ENCODE data around the gene PRR18. TPM values are rescaled to one million over a fixed set of nuclear protein-coding genes. Genes with fewer than 3 reads are reported as not detected.

Gene PRR18
- total RNA-seq, 1 donor from 2014 or later, result 0.14 TPM

GRCh38 chr6:166341977-166342348 lies 33.8 kb upstream of the PRR18 start:
- Histone ChIP-seq H3K4me2 (ENCODE audit: low read length) (peak overlapping the region; percentile 99), H3K9ac (ENCODE audit: low read length) (peak overlapping the region; percentile 98), H3K9me3 (ENCODE audit: insufficient read depth, low read depth, low read length) (no peaks in the 10 kb centered on the region), H3K4me1 (ENCODE audit: insufficient read depth, low read length) (peaks cover 13% of the 10 kb centered on the region), H3K79me2 (ENCODE audit: insufficient read depth, low read length) (peaks cover 60% of the 10 kb centered on the region), H3K4me3 (ENCODE audit: insufficient read depth, low read depth, low read length) (peak overlapping the region; percentile 97), H3K27me3 (ENCODE audit: insufficient read depth, low read length) (no peaks in the 10 kb centered on the region), H3K36me3 (ENCODE audit: insufficient read depth, low read length) (peaks cover 5% of the 10 kb centered on the region), H3K27ac (ENCODE audit: low read depth, low read length) (peak overlapping the region; percentile 96), H2AFZ (ENCODE audit: low read depth, low read length) (peak overlapping the region; percentile 100), H4K20me1 (ENCODE audit: insufficient read depth, low read length) (peaks cover 48% of the 10 kb centered on the region)
- peak overlapping the region; percentile 95 for H3K4me3 Mint-ChIP-seq (ENCODE audit: unreplicated experiment)
- peaks cover 18% of the 10 kb centered on the region for H3K4me1 Mint-ChIP-seq (ENCODE audit: low read depth, unreplicated experiment)
- H3K36me3 Mint-ChIP-seq (ENCODE audit: low read depth, unreplicated experiment), result peaks cover 3% of the 10 kb centered on the region
- no peak for TF ChIP-seq EZH2 (IDR thresholded peaks at IDR 0.05; ENCODE audit: insufficient read depth, low read length)
- TF ChIP-seq CTCF (IDR thresholded peaks at IDR 0.05; ENCODE audit: insufficient read depth, low read depth, low read length), result no peak
- peaks cover 5% of the 10 kb centered on the region for H3K9me3 Mint-ChIP-seq (ENCODE audit: unreplicated experiment)
- H3K27me3 Mint-ChIP-seq (ENCODE audit: low read depth, unreplicated experiment), result no peaks in the 10 kb centered on the region
- H3K27ac Mint-ChIP-seq (ENCODE audit: unreplicated experiment), result peak overlapping the region; percentile 94
- FAIRE-seq (no peak), DNase-seq (ENCODE audit: low read depth) (no peak)

GRCh38 chr6:166341464-166341863 lies 33.3 kb upstream of the PRR18 start:
- H3K4me1 Mint-ChIP-seq (ENCODE audit: low read depth, unreplicated experiment), result peaks cover 17% of the 10 kb centered on the region
- H3K36me3 Mint-ChIP-seq (ENCODE audit: low read depth, unreplicated experiment), result peaks cover 3% of the 10 kb centered on the region
- FAIRE-seq, result no peak

More at GRCh38 chr6:166341464-166341863, 33.3 kb upstream of the PRR18 start:
- Histone ChIP-seq H3K27me3 (ENCODE audit: insufficient read depth, low read length) (no peaks in the 10 kb centered on the region), H3K4me1 (ENCODE audit: insufficient read depth, low read length) (peaks cover 13% of the 10 kb centered on the region), H3K4me3 (ENCODE audit: insufficient read depth, low read depth, low read length) (peak overlapping the region; percentile 97), H3K9ac (ENCODE audit: low read length) (peak overlapping the region; percentile 98), H3K9me3 (ENCODE audit: insufficient read depth, low read depth, low read length) (no peaks in the 10 kb centered on the region), H3K27ac (ENCODE audit: low read depth, low read length) (no peak overlapping the region), H3K79me2 (ENCODE audit: insufficient read depth, low read length) (peaks cover 65% of the 10 kb centered on the region), H4K20me1 (ENCODE audit: insufficient read depth, low read length) (peaks cover 53% of the 10 kb centered on the region), H3K4me2 (ENCODE audit: low read length) (peak overlapping the region; percentile 99), H3K36me3 (ENCODE audit: insufficient read depth, low read length) (peaks cover 5% of the 10 kb centered on the region), H2AFZ (ENCODE audit: low read depth, low read length) (no peak overlapping the region)
- no peak for DNase-seq (ENCODE audit: low read depth)
- Mint-ChIP-seq H3K27ac (ENCODE audit: unreplicated experiment) (peak overlapping the region; percentile 94), H3K9me3 (ENCODE audit: unreplicated experiment) (peaks cover 5% of the 10 kb centered on the region), H3K4me3 (ENCODE audit: unreplicated experiment) (peak overlapping the region; percentile 95), H3K27me3 (ENCODE audit: low read depth, unreplicated experiment) (no peaks in the 10 kb centered on the region)
- TF ChIP-seq CTCF (IDR thresholded peaks at IDR 0.05; ENCODE audit: insufficient read depth, low read depth, low read length) (no peak), EZH2 (IDR thresholded peaks at IDR 0.05; ENCODE audit: insufficient read depth, low read length) (no peak)

Measured in astrocyte (in vitro differentiated cells and primary cell).